ENCODE measurements around the gene MTFP1. TPM values are rescaled to one million over a fixed set of nuclear protein-coding genes. Genes with fewer than 3 reads are reported as not detected.
"Not testable (repeated sequence)": the region's sequence is repeated elsewhere in the genome, so short reads cannot be mapped to it uniquely, and the experiment has no call there.

Gene MTFP1
- total and polyA plus RNA-seq, 2 donors (not counting 1 experiment from before 2014, with no cell fraction given) = 11.8 to 18.4 TPM

DNA sequence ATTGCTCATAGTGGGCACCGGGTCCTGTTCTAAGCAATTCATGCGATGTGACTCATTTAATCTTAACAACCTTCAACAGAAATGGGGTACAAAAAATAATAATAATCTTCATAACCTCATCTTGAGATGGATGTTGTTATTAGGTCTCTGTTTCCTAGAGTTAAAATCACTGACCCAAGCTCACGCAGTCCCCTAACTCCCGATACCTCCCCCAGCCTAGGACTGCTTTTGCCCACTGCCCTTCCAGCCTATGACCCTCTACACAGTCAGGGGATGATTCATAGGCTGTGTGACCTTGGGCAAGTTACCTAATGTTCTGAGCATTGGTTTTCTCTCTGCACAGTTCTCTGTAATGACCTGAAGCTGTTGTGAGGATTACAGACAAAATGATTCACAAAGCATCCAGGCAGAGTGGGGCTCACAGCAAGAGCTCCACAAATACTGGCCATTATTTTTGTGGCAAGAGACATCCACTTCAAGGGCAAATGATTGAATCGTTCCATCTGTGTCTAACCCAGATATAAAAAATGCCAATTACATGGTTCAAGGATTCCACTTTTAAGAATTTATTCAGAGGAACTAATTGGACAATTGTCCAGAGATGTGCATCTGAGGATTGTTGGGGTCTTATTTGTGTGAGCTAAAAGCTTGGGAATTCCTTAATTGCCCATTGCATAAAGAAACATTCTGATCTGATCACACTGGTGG is 20.0 kb downstream of the MTFP1 start:
- WGBS (ENCODE audit: insufficient coverage) = no CpG with 5 or more reads among the region's 5 CpGs
- Mint-ChIP-seq H3K4me1 (peaks cover 15% of the 10 kb centered on the region), H3K27me3 (peaks cover 43% of the 10 kb centered on the region), H3K4me3 (no peak overlapping the region), H3K27ac (no peak overlapping the region), H3K9me3 (ENCODE audit: insufficient read depth) (peaks cover 5% of the 10 kb centered on the region)
- no peak overlapping the region for H3K4me3 ChIP-seq (ENCODE audit: control extremely low read depth in 1 of 5, extremely low read depth in 1 of 5, insufficient read depth in 1 of 5, low read depth in 2 of 5, low read length in 4 of 5)
- no peaks in the 10 kb centered on the region for H3K36me3 ChIP-seq (replicated peaks in 1 of 2; ENCODE audit: control extremely low read depth in 1 of 2, control insufficient read depth in 1 of 2, extremely low read depth in 1 of 2, insufficient read depth in 2 of 2, low read length in 1 of 2)
- H3K27me3 ChIP-seq (replicated peaks in 1 of 4; ENCODE audit: control extremely low read depth in 1 of 4, control insufficient read depth in 3 of 4, insufficient read depth in 4 of 4, low read length in 3 of 4) = peaks cover 0 to 34% (median 3%) of the 10 kb centered on the region in 4 experiments
- no peak overlapping the region for H3K9ac ChIP-seq (ENCODE audit: low read length)
- DNase-seq (no peak), ATAC-seq (ENCODE audit: low read depth) (no peak)
- ChIA-PET CTCF (interaction anchor here (1.0 kb wide), 2 partner anchors 36 to 309 kb away, joined by 3 read pairs; no protein-coding TSS in a partner anchor), POLR2A (no interaction called here)
- no peak overlapping the region for H3K27ac ChIP-seq (ENCODE audit: low read length in 2 of 2)
- H3K79me2 ChIP-seq (ENCODE audit: control insufficient read depth, insufficient read depth, low read length) = no peaks in the 10 kb centered on the region
- H3K9me3 ChIP-seq (ENCODE audit: control extremely low read depth in 1 of 3, control insufficient read depth in 2 of 3, insufficient read depth in 1 of 3, low read length in 2 of 3) = peaks cover 0 to 22% (median 0%) of the 10 kb centered on the region in 3 donors
- no peaks in the 10 kb centered on the region for H4K20me1 ChIP-seq (ENCODE audit: control insufficient read depth, insufficient read depth, low read length, poor library complexity, severe bottlenecking)
- no peak overlapping the region for H3K4me2 ChIP-seq (replicated peaks; ENCODE audit: low read depth, low read length, poor library complexity, severe bottlenecking)
- no peak overlapping the region for H2AFZ ChIP-seq (ENCODE audit: insufficient read depth, low read depth, low read length, poor library complexity, severe bottlenecking)
- intact Hi-C loops (cut with micrococcal nuclease) = no loop called here
- no peak for TF ChIP-seq EZH2 (IDR thresholded peaks at IDR 0.05; ENCODE audit: borderline replicate concordance, insufficient read depth, low read depth, low read length, poor library complexity, severe bottlenecking)
- TF ChIP-seq, protein P1, sequence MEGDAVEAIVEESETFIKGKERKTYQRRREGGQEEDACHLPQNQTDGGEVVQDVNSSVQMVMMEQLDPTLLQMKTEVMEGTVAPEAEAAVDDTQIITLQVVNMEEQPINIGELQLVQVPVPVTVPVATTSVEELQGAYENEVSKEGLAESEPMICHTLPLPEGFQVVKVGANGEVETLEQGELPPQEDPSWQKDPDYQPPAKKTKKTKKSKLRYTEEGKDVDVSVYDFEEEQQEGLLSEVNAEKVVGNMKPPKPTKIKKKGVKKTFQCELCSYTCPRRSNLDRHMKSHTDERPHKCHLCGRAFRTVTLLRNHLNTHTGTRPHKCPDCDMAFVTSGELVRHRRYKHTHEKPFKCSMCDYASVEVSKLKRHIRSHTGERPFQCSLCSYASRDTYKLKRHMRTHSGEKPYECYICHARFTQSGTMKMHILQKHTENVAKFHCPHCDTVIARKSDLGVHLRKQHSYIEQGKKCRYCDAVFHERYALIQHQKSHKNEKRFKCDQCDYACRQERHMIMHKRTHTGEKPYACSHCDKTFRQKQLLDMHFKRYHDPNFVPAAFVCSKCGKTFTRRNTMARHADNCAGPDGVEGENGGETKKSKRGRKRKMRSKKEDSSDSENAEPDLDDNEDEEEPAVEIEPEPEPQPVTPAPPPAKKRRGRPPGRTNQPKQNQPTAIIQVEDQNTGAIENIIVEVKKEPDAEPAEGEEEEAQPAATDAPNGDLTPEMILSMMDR (IDR thresholded peaks at IDR 0.05) = peak; percentile 30
- H3K4me1 ChIP-seq (ENCODE audit: control insufficient read depth in 2 of 2, insufficient read depth in 2 of 2, low read length in 2 of 2) = peaks cover 8 to 11% of the 10 kb centered on the region in 2 donors

DNA sequence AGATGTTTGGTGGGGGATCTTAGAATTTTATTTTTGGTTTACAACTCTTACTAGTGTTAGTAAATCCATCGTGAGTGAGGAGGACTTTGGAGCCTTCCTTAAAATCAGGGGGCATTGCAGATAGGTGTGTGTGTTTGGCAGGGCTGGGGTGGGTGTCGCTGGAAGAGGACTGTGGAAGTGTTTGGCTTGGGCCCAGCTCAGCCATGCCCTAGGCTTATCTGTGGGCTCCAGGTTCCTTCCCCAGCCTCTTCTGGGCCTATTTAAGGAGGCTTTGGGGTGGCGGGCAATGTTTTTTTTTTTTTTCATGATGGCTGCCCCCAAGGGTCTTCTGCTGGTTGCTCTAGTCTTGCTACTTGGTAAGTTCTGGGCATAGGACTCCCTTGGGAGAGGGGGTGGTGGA is 22.1 kb downstream of the MTFP1 start:
- no peak for TF ChIP-seq EZH2 (IDR thresholded peaks at IDR 0.05; ENCODE audit: borderline replicate concordance, insufficient read depth, low read depth, low read length, poor library complexity, severe bottlenecking)
- TF ChIP-seq, protein P1 (IDR thresholded peaks at IDR 0.05) = no peak
- H3K4me2 ChIP-seq (replicated peaks; ENCODE audit: low read depth, low read length, poor library complexity, severe bottlenecking) = no peak overlapping the region
- no peaks in the 10 kb centered on the region for H4K20me1 ChIP-seq (ENCODE audit: control insufficient read depth, insufficient read depth, low read length, poor library complexity, severe bottlenecking)
- no peak overlapping the region for H2AFZ ChIP-seq (ENCODE audit: insufficient read depth, low read depth, low read length, poor library complexity, severe bottlenecking)
- WGBS (ENCODE audit: insufficient coverage) = 63% methylated on average over 2 of the region's 3 CpGs
- Mint-ChIP-seq H3K4me3 (no peak overlapping the region), H3K4me1 (peaks cover 8% of the 10 kb centered on the region), H3K27me3 (peaks cover 40% of the 10 kb centered on the region), H3K9me3 (ENCODE audit: insufficient read depth) (peaks cover 5% of the 10 kb centered on the region), H3K27ac (no peak overlapping the region)
- H3K9me3 ChIP-seq (ENCODE audit: control extremely low read depth in 1 of 3, control insufficient read depth in 2 of 3, insufficient read depth in 1 of 3, low read length in 2 of 3) = peaks cover 0 to 21% (median 0%) of the 10 kb centered on the region in 3 donors
- H3K79me2 ChIP-seq (ENCODE audit: control insufficient read depth, insufficient read depth, low read length) = no peaks in the 10 kb centered on the region
- DNase-seq (no peak), ATAC-seq (ENCODE audit: low read depth) (no peak)
- POLR2A ChIA-PET = no interaction called here
- no peak overlapping the region for H3K4me3 ChIP-seq (ENCODE audit: control extremely low read depth in 1 of 5, extremely low read depth in 1 of 5, insufficient read depth in 1 of 5, low read depth in 2 of 5, low read length in 4 of 5)
- no peak overlapping the region for H3K9ac ChIP-seq (ENCODE audit: low read length)
- no peak overlapping the region for H3K27ac ChIP-seq (ENCODE audit: low read length in 2 of 2)
- CTCF ChIA-PET = no interaction called here
- no peaks in the 10 kb centered on the region for H3K36me3 ChIP-seq (replicated peaks in 1 of 2; ENCODE audit: control extremely low read depth in 1 of 2, control insufficient read depth in 1 of 2, extremely low read depth in 1 of 2, insufficient read depth in 2 of 2, low read length in 1 of 2)
- intact Hi-C loops (cut with micrococcal nuclease) = no loop called here
- H3K27me3 ChIP-seq (replicated peaks in 1 of 4; ENCODE audit: control extremely low read depth in 1 of 4, control insufficient read depth in 3 of 4, insufficient read depth in 4 of 4, low read length in 3 of 4) = peaks cover 0 to 31% (median 3%) of the 10 kb centered on the region in 4 experiments
- H3K4me1 ChIP-seq (ENCODE audit: control insufficient read depth in 2 of 2, insufficient read depth in 2 of 2, low read length in 2 of 2) = peaks cover 0 to 4% of the 10 kb centered on the region in 2 donors

DNA sequence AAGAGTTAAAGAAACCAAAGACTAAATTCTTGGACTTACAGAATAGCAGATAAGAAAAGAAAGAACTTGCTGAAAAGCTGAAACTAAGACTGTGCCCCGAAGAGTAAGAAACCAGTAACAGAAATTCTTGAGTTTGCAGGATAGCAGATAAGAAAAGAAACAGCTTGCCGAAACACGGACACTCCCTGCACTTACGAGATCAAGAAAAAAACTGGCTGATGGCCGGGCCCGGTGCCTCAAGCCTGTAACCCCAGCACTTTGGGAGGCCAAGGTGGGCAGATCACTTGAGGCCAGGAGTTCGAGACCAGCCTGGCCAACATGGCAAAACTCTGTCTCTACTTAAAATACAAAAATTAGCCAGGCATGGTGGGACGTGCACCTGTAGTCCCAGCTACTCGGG is 25.9 kb downstream of the MTFP1 start:
- POLR2A ChIA-PET; H3K36me3 ChIP-seq (replicated peaks in 1 of 2; ENCODE audit: control extremely low read depth in 1 of 2, control insufficient read depth in 1 of 2, extremely low read depth in 1 of 2, insufficient read depth in 2 of 2, low read length in 1 of 2); H3K4me2 ChIP-seq (replicated peaks; ENCODE audit: low read depth, low read length, poor library complexity, severe bottlenecking); H3K4me1 Mint-ChIP-seq; CTCF ChIA-PET; H3K9me3 ChIP-seq (ENCODE audit: control extremely low read depth in 1 of 3, control insufficient read depth in 2 of 3, insufficient read depth in 1 of 3, low read length in 2 of 3); H3K9me3 Mint-ChIP-seq (ENCODE audit: insufficient read depth); H3K27ac Mint-ChIP-seq; H3K4me1 ChIP-seq (ENCODE audit: control insufficient read depth in 2 of 2, insufficient read depth in 2 of 2, low read length in 2 of 2); H3K4me3 ChIP-seq (ENCODE audit: control extremely low read depth in 1 of 5, extremely low read depth in 1 of 5, insufficient read depth in 1 of 5, low read depth in 2 of 5, low read length in 4 of 5); H3K4me3 Mint-ChIP-seq; intact Hi-C loops (cut with micrococcal nuclease); H3K27ac ChIP-seq (ENCODE audit: low read length in 2 of 2); H3K79me2 ChIP-seq (ENCODE audit: control insufficient read depth, insufficient read depth, low read length); H3K27me3 ChIP-seq (replicated peaks in 1 of 4; ENCODE audit: control extremely low read depth in 1 of 4, control insufficient read depth in 3 of 4, insufficient read depth in 4 of 4, low read length in 3 of 4); H2AFZ ChIP-seq (ENCODE audit: insufficient read depth, low read depth, low read length, poor library complexity, severe bottlenecking); DNase-seq; ATAC-seq (ENCODE audit: low read depth); H3K9ac ChIP-seq (ENCODE audit: low read length); H4K20me1 ChIP-seq (ENCODE audit: control insufficient read depth, insufficient read depth, low read length, poor library complexity, severe bottlenecking): not testable (repeated sequence)
- peaks cover 22% of the 10 kb centered on the region for H3K27me3 Mint-ChIP-seq
- 70% methylated on average over 7 of the region's 9 CpGs for WGBS (ENCODE audit: insufficient coverage)

Data from B cell (primary cell).